ENCODE measurements around the gene IQCK. TPM values are rescaled to one million over a fixed set of nuclear protein-coding genes. Genes with fewer than 3 reads are reported as not detected.

IQCK gene
- total RNA-seq, 1 donor from 2014 or later, result 18.6 TPM

DNA sequence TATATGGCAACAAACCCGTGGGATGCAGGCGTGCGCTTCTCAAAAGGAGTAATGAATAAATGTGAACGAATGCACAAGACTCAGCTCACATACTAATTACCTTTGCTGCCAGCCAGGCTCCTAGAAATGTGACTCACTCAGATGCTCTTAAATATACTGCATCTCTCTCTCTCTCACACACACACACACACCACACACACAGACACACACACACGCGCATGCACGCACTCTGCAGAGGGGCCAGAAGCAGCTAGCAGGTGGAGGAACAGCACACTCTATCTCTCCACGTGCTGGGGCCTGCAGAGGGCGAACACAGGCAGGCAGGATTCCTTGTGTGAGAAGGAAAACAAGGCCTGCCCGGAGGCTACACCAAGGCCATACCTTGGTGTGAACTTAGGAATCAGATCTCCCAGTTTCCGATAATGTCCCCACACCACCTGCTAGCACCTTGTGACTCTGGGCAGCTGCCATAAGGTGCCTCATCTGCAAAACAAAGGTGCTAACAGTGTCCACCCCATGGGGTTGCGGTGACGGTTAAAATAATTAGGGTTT lies 161.2 kb downstream of the IQCK start:
- peaks cover 12% of the 10 kb centered on the region for H3K27me3 Mint-ChIP-seq (ENCODE audit: unreplicated experiment)
- peaks cover 33% of the 10 kb centered on the region for H3K36me3 Mint-ChIP-seq (ENCODE audit: low read depth, unreplicated experiment)
- no peak for DNase-seq (ENCODE audit: low spot score)
- peaks cover 39% of the 10 kb centered on the region for H3K4me1 Mint-ChIP-seq (ENCODE audit: unreplicated experiment)
- TF ChIP-seq, protein P1, sequence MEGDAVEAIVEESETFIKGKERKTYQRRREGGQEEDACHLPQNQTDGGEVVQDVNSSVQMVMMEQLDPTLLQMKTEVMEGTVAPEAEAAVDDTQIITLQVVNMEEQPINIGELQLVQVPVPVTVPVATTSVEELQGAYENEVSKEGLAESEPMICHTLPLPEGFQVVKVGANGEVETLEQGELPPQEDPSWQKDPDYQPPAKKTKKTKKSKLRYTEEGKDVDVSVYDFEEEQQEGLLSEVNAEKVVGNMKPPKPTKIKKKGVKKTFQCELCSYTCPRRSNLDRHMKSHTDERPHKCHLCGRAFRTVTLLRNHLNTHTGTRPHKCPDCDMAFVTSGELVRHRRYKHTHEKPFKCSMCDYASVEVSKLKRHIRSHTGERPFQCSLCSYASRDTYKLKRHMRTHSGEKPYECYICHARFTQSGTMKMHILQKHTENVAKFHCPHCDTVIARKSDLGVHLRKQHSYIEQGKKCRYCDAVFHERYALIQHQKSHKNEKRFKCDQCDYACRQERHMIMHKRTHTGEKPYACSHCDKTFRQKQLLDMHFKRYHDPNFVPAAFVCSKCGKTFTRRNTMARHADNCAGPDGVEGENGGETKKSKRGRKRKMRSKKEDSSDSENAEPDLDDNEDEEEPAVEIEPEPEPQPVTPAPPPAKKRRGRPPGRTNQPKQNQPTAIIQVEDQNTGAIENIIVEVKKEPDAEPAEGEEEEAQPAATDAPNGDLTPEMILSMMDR (IDR thresholded peaks at IDR 0.05; ENCODE audit: unreplicated experiment), result no peak
- peak overlapping the region; percentile 62 for H3K27ac Mint-ChIP-seq (ENCODE audit: unreplicated experiment)
- no peak overlapping the region for H3K4me3 Mint-ChIP-seq (ENCODE audit: unreplicated experiment)
- no peaks in the 10 kb centered on the region for H3K9me3 Mint-ChIP-seq (ENCODE audit: unreplicated experiment)

DNA sequence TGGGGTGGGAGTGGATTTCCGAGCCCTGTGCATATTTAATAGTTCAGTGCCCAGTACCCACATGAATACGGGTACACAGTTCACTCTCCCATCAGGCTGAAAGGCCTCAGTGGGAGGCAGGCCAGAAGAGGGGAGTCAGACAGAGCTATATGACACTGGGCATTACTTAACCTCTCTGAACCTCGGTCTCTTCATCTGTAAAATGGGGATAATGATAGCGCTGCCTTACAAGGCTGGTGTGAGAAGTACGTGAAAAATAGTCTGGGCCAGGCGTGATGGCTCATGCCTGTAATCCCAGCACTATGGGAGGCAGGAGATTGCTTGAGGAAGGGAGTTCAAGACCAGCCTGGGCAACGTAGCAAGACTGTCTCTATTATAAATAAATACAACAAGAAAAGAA lies 163.0 kb downstream of the IQCK start:
- H3K4me1 Mint-ChIP-seq (ENCODE audit: unreplicated experiment), result peaks cover 39% of the 10 kb centered on the region
- peaks cover 8% of the 10 kb centered on the region for H3K27me3 Mint-ChIP-seq (ENCODE audit: unreplicated experiment)
- H3K4me3 Mint-ChIP-seq (ENCODE audit: unreplicated experiment), result peak overlapping the region; percentile 72
- DNase-seq (ENCODE audit: low spot score), result no peak
- TF ChIP-seq, protein P1 (IDR thresholded peaks at IDR 0.05; ENCODE audit: unreplicated experiment), result no peak
- peak overlapping the region; percentile 68 for H3K27ac Mint-ChIP-seq (ENCODE audit: unreplicated experiment)
- H3K9me3 Mint-ChIP-seq (ENCODE audit: unreplicated experiment), result no peaks in the 10 kb centered on the region
- peaks cover 31% of the 10 kb centered on the region for H3K36me3 Mint-ChIP-seq (ENCODE audit: low read depth, unreplicated experiment)

DNA sequence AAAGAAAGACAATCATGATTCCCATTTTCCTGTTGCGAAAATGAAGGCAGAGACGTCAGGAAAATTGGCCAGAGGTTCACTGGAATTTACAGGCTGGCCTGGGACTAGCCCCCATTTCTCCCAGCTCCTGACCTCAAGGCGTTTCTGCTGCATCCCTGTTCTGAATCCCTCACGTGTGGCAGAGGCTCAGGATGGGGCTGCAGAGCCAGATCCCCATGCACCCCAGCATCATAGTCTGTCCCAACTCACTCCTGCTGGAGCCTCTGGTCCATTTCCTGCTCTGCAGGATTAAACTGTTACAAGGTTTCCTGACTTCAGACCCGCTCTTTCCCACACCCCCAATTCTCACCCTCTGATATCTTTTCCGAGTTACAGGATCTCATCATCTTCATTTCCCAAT lies 163.7 kb downstream of the IQCK start:
- peak overlapping the region; percentile 97 for H3K4me3 Mint-ChIP-seq (ENCODE audit: unreplicated experiment)
- peaks cover 23% of the 10 kb centered on the region for H3K36me3 Mint-ChIP-seq (ENCODE audit: low read depth, unreplicated experiment)
- H3K4me1 Mint-ChIP-seq (ENCODE audit: unreplicated experiment), result peaks cover 33% of the 10 kb centered on the region
- DNase-seq (ENCODE audit: low spot score), result no peak
- H3K27ac Mint-ChIP-seq (ENCODE audit: unreplicated experiment), result peak overlapping the region; percentile 94
- TF ChIP-seq, protein P1 (IDR thresholded peaks at IDR 0.05; ENCODE audit: unreplicated experiment), result no peak
- H3K27me3 Mint-ChIP-seq (ENCODE audit: unreplicated experiment), result peaks cover 8% of the 10 kb centered on the region
- H3K9me3 Mint-ChIP-seq (ENCODE audit: unreplicated experiment), result no peaks in the 10 kb centered on the region

DNA sequence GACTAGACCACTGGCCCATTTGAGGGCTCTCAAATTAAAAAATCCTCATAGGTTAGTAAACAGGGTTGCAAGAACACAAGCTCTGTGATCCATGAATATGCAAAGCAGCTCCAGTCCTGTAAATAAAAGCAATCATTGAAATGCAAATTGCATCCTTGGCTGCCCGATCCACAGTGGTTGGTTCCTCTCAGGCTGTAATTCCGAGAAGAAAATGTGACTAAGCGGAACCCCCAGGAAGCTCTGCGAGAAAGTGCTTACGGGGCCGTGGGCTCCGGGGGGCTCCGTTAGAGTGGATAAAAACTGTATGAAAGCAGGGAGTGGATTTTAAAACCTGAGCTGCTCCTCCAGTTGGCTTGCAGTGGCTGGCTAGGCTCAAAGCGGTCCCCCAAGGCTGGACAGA lies 164.1 kb downstream of the IQCK start:
- peak overlapping the region; percentile 94 for H3K27ac Mint-ChIP-seq (ENCODE audit: unreplicated experiment)
- peaks cover 29% of the 10 kb centered on the region for H3K4me1 Mint-ChIP-seq (ENCODE audit: unreplicated experiment)
- TF ChIP-seq, protein P1 (IDR thresholded peaks at IDR 0.05; ENCODE audit: unreplicated experiment), result no peak
- H3K9me3 Mint-ChIP-seq (ENCODE audit: unreplicated experiment), result no peaks in the 10 kb centered on the region
- peaks cover 8% of the 10 kb centered on the region for H3K27me3 Mint-ChIP-seq (ENCODE audit: unreplicated experiment)
- peaks cover 22% of the 10 kb centered on the region for H3K36me3 Mint-ChIP-seq (ENCODE audit: low read depth, unreplicated experiment)
- no peak for DNase-seq (ENCODE audit: low spot score)
- H3K4me3 Mint-ChIP-seq (ENCODE audit: unreplicated experiment), result peak overlapping the region; percentile 97

DNA sequence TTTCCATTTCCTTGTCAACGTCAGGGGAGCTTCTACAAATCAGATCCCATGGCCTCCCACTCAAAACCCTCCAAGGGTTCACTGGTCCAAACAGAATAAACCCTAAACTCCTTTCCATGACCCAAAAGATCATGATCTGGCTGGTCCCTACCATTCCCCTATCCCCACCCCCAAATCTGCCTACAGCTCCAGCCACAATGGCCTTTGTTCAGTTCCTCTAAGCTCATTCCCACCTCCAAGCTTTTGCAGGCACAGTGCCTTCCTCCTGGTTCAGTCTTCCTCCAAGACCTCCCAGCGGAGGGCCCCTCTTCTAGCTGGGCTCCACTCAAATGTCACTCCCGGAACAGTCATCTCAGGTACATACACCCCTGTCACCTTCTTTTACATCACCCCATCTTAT lies 164.6 kb downstream of the IQCK start:
- Mint-ChIP-seq H3K9me3 (ENCODE audit: unreplicated experiment) (no peaks in the 10 kb centered on the region), H3K4me3 (ENCODE audit: unreplicated experiment) (peak overlapping the region; percentile 97), H3K36me3 (ENCODE audit: low read depth, unreplicated experiment) (peaks cover 22% of the 10 kb centered on the region), H3K27ac (ENCODE audit: unreplicated experiment) (peak overlapping the region; percentile 94), H3K27me3 (ENCODE audit: unreplicated experiment) (peaks cover 8% of the 10 kb centered on the region), H3K4me1 (ENCODE audit: unreplicated experiment) (peaks cover 28% of the 10 kb centered on the region)
- TF ChIP-seq, protein P1 (IDR thresholded peaks at IDR 0.05; ENCODE audit: unreplicated experiment), result no peak
- peak; percentile 13 for DNase-seq (ENCODE audit: low spot score)
